ENCODE measurements around the gene LHCGR.

GRCh38 chr2:48699348-48699930, 56.1 kb downstream of the LHCGR start:
- TF ChIP-seq NR2C2 (CRISPR knock-in tag; IDR thresholded peaks at IDR 0.05; ENCODE audit: borderline replicate concordance) (no peak), ZNF282 (IDR thresholded peaks at IDR 0.05; ENCODE audit: partially characterized antibody) (no peak), EZH2 (conservative IDR thresholded peaks at IDR 0.05; ENCODE audit: low read depth, low read length) (no peak), FOSL1 (CRISPR knock-in tag; IDR thresholded peaks at IDR 0.05; ENCODE audit: borderline replicate concordance) (no peak), BRCA1 (CRISPR knock-in tag; IDR thresholded peaks at IDR 0.05) (no peak), NR3C1 (CRISPR knock-in tag; IDR thresholded peaks at IDR 0.05) (no peak), ZHX1 (CRISPR knock-in tag; IDR thresholded peaks at IDR 0.05; ENCODE audit: low read depth) (no peak), ETV6 (CRISPR knock-in tag; conservative IDR thresholded peaks at IDR 0.05) (no peak), ZNF713 (CRISPR knock-in tag; IDR thresholded peaks at IDR 0.05) (no peak), STAG1 (CRISPR knock-in tag; IDR thresholded peaks at IDR 0.05) (no peak), ZNF280D (CRISPR knock-in tag; IDR thresholded peaks at IDR 0.05) (no peak)
- TF ChIP-seq, protein P1, sequence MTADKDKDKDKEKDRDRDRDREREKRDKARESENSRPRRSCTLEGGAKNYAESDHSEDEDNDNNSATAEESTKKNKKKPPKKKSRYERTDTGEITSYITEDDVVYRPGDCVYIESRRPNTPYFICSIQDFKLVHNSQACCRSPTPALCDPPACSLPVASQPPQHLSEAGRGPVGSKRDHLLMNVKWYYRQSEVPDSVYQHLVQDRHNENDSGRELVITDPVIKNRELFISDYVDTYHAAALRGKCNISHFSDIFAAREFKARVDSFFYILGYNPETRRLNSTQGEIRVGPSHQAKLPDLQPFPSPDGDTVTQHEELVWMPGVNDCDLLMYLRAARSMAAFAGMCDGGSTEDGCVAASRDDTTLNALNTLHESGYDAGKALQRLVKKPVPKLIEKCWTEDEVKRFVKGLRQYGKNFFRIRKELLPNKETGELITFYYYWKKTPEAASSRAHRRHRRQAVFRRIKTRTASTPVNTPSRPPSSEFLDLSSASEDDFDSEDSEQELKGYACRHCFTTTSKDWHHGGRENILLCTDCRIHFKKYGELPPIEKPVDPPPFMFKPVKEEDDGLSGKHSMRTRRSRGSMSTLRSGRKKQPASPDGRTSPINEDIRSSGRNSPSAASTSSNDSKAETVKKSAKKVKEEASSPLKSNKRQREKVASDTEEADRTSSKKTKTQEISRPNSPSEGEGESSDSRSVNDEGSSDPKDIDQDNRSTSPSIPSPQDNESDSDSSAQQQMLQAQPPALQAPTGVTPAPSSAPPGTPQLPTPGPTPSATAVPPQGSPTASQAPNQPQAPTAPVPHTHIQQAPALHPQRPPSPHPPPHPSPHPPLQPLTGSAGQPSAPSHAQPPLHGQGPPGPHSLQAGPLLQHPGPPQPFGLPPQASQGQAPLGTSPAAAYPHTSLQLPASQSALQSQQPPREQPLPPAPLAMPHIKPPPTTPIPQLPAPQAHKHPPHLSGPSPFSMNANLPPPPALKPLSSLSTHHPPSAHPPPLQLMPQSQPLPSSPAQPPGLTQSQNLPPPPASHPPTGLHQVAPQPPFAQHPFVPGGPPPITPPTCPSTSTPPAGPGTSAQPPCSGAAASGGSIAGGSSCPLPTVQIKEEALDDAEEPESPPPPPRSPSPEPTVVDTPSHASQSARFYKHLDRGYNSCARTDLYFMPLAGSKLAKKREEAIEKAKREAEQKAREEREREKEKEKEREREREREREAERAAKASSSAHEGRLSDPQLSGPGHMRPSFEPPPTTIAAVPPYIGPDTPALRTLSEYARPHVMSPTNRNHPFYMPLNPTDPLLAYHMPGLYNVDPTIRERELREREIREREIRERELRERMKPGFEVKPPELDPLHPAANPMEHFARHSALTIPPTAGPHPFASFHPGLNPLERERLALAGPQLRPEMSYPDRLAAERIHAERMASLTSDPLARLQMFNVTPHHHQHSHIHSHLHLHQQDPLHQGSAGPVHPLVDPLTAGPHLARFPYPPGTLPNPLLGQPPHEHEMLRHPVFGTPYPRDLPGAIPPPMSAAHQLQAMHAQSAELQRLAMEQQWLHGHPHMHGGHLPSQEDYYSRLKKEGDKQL (CRISPR knock-in tag; IDR thresholded peaks at IDR 0.05; ENCODE audit: low read depth) = no peak
- TF ChIP-seq, protein P2, sequence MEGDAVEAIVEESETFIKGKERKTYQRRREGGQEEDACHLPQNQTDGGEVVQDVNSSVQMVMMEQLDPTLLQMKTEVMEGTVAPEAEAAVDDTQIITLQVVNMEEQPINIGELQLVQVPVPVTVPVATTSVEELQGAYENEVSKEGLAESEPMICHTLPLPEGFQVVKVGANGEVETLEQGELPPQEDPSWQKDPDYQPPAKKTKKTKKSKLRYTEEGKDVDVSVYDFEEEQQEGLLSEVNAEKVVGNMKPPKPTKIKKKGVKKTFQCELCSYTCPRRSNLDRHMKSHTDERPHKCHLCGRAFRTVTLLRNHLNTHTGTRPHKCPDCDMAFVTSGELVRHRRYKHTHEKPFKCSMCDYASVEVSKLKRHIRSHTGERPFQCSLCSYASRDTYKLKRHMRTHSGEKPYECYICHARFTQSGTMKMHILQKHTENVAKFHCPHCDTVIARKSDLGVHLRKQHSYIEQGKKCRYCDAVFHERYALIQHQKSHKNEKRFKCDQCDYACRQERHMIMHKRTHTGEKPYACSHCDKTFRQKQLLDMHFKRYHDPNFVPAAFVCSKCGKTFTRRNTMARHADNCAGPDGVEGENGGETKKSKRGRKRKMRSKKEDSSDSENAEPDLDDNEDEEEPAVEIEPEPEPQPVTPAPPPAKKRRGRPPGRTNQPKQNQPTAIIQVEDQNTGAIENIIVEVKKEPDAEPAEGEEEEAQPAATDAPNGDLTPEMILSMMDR (CRISPR knock-in tag; IDR thresholded peaks at IDR 0.05) = no peak

All from HepG2 (cell line).